Measurements from ENCODE around the gene WDR90.

The WDR90 gene

GRCh38 chr16:660459-661183 is 11.5 kb downstream of the WDR90 start:
- DNase-seq (ENCODE audit: low spot score), result peak; percentile 60

GRCh38 chr16:661184-661821 is 12.1 kb downstream of the WDR90 start:
- DNase-seq (ENCODE audit: low spot score), result no peak

DNA sequence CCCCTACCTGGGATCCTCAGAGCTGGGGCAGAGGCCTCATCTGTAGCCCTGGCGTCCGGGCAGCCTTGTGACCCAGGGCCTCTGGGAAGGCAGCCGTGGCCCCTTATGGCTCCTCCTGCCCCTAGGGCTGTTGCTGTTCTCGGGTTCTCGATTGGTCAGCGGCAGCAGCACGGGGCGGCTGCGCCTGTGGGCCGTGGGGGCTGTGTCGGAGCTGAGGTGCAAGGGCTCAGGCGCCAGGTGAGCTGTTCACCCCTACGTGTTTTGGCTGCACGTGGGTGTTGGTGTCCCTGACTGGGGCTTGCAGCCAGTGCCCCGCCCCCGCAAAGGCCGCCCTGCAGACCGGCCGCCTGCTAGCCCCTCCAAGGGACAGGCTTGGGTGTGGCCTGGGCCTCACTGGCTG is 12.9 kb downstream of the WDR90 start:
- DNase-seq (ENCODE audit: low spot score), result no peak

DNA sequence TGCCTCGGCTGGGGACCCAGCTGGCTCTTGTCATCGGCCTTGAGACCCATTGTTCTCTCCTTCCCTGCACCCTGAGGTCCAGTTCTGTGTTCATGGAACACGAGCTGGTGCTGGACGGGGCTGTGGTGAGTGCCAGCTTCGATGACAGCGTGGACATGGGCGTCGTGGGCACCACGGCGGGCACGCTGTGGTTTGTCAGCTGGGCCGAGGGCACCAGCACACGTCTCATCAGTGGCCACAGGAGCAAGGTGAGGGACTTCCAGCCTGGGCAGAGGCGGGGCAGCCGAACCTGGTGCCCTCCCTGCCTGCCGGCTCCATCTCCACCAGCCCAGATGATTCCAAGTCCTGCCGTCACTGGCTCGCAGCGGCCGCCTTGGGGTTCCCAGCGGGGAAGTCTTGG is 13.4 kb downstream of the WDR90 start:
- no peak for DNase-seq (ENCODE audit: low spot score)

- DNase-seq (ENCODE audit: low spot score), result no peak
Observed at GRCh38 chr16:666572-666971, 17.4 kb downstream of the WDR90 start.

DNA sequence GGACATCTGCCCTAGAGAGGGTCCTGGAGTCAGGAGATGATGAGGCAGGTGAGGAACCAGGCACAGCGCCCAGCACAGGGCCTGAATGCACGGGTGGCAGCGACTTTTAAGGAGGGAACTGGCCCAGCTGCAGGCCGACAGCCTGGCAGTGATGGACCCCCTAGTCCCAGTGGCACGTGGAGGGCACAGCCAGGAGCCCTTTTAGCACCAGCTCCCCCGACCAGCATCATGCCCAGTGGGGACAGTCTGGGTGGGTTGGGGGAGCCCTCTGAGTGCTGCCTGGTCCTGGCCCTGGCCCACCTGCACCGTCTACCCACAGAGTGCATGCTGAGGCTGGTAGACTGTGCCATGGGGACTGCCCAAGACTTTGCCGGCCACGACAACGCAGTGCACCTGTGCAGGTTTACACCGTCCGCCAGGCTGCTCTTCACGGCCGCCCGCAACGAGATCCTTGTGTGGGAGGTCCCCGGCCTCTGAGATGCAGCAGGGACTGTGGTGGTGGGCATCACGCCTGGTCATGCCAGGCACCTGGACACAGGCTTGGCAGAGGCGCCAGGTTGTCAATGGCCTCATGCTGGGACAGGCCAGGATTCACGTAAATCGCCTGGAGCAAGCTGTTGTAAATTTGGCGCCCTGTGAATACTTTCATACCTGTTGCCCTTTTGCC is 18.1 kb downstream of the WDR90 start:
- DNase-seq (ENCODE audit: low spot score), result no peak

DNA sequence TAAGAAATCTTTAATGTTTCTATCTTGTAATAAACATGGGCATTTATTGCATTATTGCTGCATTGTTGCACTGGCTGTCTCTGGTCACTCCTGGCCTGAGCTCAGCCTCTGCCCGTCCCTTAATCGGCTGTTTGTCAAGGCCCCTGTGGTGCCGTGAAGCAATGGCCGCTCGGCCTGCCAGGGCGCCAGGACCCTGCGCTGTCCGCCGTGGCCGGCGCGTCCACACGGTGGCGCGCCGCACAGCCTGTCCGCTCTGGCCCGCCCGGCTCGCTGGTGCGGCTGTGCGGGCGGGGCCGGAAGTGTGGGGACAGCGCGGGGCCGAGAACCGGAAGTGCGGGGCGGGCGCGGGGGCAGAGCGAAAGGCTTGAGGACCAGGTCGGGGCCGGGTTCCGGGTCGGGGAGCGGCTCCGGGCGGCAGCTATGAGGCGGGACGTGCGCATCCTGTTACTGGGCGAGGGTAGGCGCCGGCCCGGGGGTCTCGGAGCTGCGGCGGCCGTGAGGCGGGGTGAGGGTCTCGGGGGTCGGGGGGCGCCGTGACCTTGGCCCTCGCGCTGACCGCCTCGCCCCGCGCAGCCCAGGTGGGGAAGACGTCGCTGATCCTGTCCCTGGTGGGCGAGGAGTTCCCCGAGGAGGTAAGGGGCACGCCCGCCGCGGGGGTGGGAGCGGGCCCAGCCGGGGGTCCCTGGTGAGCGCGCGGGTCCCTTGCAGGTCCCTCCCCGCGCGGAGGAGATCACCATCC is 18.8 kb downstream of the WDR90 start, which contains the start of gene RHOT2:
Gene RHOT2, plus strand, starts transcription at position 353 of the 739 bp plus-strand sequence. Its CDS starts 68 bp downstream, at position 421.
- DNase-seq (ENCODE audit: low spot score), result peak; percentile 92

GRCh38 chr16:668519-669171 is 19.5 kb downstream of the WDR90 start:
- no peak for DNase-seq (ENCODE audit: low spot score)

DNA sequence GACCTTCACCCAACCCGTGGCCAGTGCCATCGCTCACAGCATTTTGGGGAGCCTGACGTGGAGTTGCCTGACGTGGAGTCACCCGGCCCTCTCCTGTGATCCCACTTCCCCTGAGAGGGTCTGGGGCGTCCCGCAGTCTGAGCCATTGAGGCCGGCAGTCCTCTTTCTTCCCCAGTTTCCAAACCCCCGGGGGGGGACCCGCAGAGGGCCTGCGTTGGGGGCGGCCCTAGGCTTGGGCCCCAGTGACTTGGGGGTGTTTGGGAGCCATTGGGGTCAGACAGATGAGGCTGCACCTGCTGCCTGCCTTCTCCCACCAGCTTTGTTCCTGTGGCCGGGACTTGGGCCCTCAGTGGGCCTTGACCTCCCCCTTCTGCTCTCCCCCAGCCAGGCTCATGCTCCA is 20.5 kb downstream of the WDR90 start:
- no peak for DNase-seq (ENCODE audit: low spot score)

- DNase-seq (ENCODE audit: low spot score), result no peak
Observed at GRCh38 chr16:670485-671352, 21.6 kb downstream of the WDR90 start.

DNA sequence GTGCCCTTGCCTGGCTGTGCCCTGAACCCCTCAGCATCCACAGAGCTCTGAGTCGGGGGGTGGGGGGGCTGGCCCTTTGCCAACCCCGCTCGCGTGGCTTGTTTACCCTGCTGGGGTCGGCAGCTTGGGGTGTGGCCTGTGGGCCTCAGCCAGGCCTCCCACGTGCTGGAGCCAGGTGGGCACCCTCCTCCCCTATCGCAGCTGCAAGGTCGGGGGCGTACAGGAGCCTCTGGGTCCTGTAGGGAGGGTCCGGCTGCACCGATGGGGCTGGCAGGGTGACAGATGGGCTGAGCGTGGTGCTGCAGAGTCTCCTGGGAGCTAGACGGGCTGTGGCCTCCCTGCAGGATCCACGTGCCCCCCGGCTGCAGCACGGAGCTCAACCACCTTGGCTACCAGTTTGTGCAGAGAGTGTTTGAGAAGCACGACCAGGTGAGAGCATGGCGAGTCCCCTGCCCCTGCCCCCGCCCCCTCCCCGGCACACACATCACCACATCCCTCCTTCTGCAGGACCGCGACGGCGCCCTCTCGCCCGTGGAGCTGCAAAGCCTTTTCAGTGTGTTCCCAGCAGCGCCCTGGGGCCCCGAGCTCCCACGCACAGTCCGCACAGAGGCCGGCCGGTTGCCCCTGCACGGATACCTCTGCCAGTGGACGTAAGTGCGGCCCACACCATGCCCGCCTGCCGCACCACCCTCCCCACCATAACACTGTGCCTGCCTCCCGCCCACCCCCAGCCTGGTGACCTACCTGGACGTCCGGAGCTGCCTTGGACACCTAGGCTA is 22.4 kb downstream of the WDR90 start:
- DNase-seq (ENCODE audit: low spot score), result no peak

- no peak for DNase-seq (ENCODE audit: low spot score)
Observed at GRCh38 chr16:672371-672770, 23.2 kb downstream of the WDR90 start.

DNA sequence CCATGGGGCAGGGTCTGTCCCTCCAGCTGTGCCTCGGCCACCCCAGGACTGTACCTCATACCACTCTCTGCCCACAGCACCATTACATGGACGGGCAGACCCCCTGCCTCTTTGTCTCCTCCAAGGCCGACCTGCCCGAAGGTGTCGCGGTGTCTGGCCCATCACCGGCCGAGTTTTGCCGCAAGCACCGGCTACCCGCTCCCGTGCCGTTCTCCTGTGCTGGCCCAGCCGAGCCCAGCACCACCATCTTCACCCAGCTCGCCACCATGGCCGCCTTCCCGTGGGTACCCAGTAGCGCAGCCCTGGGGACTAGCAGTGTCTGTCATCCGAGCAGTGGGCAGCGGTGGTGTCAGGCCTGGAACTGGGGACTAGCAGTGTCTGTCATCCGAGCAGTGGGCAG is 23.7 kb downstream of the WDR90 start:
- no peak for DNase-seq (ENCODE audit: low spot score)

- no peak for DNase-seq (ENCODE audit: low spot score)
Observed at GRCh38 chr16:673399-673991, 24.3 kb downstream of the WDR90 start.

DNA sequence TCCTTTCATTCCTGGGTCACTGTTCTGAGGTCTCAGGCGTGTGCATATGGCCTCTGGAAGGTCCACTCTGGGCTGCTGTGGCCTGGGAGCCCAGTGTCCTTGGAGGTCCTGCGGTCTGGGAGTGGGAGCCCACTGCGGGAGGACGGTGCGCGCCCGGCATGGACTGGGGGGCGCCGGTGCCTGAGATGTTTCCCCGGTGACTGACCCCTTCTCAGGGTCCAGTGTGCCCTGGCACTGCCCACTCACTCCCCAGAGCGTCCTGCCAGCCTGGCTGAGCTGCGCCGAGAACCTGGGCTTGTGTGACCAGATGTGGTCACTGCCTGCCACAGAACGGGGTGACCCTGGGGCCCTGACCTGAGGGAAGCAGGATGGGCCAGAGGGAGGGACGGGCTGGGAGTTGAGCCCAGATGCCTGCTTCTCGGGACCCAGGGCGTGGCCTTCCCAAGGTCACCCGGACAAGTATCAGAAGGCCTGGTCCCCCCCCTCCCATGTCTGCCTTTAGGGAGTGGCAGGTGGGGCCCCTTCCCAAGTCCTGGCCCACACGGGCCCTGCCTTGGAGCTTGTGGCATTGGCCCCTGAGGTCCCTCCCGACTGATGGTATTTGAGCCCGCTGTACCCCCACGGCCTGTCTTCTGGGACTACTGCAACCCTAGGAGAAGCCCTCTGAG is 25.2 kb downstream of the WDR90 start:
- no peak for DNase-seq (ENCODE audit: low spot score)

DNA sequence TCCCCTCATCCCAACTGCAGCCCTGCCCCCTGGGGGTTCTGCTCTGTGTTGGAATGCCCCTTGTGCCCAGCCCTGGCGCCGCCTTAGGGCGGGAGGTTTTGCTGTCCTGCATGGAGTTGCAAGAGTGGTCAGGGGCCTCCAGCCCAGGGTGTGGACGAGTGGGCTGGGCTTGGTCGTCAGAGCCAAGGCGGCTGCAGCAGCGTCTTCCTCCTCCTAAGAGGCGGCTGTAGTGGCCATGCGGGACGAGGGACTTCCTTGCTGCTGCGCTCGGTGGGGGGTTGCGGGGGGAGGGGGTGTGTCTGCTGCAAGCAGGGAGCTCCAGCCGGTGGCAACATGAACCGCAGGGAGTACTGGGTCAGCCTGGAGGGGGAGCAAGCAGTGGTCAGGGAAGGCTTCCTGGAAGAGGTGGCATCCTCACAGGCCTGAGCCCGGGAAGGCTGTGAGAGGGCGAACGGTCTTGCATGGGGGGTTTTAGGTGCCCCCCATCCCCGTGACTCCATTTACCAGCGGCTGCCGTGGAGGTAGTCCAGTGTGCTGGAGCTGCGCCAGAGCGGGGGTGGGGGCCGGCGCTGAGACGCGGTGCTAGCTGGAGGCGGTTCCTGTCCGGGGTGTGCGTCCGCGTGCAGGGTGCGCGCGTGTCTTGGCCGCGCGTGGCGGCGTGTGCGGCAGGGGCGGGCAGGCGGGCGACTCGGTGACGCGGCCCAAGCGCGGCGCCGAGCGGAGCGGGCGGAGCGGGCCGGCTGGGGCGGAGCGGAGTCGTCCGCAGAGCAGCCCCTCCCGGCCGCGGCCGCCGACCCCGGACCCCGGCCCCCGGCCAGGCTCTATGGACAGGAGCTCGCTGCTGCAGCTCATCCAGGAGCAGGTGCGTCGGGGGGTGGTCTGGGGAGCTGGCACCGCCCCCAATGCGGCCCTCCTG is 26.1 kb downstream of the WDR90 start, which contains the start of gene RHBDL1:
Gene RHBDL1, plus strand, starts transcription at position 704 of the 916 bp plus-strand sequence. Its CDS starts 120 bp downstream, at position 824.
- no peak for DNase-seq (ENCODE audit: low spot score)

DNA sequence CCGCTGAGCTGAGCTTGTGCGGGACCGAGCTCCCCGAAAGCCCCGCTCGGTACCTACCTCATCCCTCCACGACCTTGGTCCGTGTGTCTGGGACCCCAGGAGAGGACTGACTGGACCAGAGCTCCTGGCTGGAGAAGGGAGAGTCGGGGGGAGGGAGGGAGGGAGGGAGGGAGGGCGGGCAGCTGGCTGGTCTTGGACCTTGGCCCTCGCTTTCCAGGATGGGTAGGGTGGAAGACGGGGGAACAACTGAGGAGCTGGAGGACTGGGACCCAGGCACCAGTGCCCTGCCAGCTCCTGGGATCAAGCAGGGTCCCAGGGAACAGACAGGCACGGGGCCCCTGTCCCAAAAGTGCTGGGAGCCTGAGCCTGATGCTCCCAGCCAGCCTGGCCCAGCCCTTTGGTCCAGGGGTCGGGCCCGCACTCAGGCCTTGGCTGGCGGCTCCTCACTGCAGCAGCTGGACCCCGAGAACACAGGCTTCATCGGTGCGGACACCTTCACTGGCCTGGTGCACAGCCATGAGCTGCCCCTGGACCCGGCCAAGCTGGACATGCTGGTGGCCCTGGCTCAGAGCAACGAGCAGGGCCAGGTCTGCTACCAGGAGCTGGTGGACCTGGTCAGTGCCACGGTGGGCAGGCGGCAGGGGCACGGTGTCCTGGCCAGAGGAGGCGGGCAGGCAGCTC is 26.9 kb downstream of the WDR90 start:
- DNase-seq (ENCODE audit: low spot score), result no peak

GRCh38 chr16:676565-676902 is 27.4 kb downstream of the WDR90 start:
- no peak for DNase-seq (ENCODE audit: low spot score)

Data from CD4-positive, alpha-beta T cell treated with Interleukin-2 at 100 ng/mL for 4 hours (primary cell).